ENCODE measurements around the gene TTC7B.

TTC7B gene

GRCh38 chr14:90695997-90696660, 120.1 kb downstream of the TTC7B start:
- TF ChIP-seq ZNF274 (IDR thresholded peaks at IDR 0.05; ENCODE audit: low read depth, low read length), result no peak

GRCh38 chr14:90693413-90693812, 122.8 kb downstream of the TTC7B start:
- no peak for TF ChIP-seq ZNF274 (IDR thresholded peaks at IDR 0.05; ENCODE audit: low read depth, low read length)

More at GRCh38 chr14:90695997-90696660, 120.1 kb downstream of the TTC7B start:
- H3K4me3 ChIP-seq (ENCODE audit: low read length), result no peak overlapping the region

GRCh38 chr14:90692826-90693225, 123.4 kb downstream of the TTC7B start:
- no peak for TF ChIP-seq ZNF274 (IDR thresholded peaks at IDR 0.05; ENCODE audit: low read depth, low read length)
- no peak overlapping the region for H3K4me3 ChIP-seq (ENCODE audit: low read length)

More at GRCh38 chr14:90693413-90693812, 122.8 kb downstream of the TTC7B start:
- H3K4me3 ChIP-seq (ENCODE audit: low read length), result no peak overlapping the region

GRCh38 chr14:90692061-90692460, 124.2 kb downstream of the TTC7B start:
- TF ChIP-seq ZNF274 (IDR thresholded peaks at IDR 0.05; ENCODE audit: low read depth, low read length), result no peak
- no peak overlapping the region for H3K4me3 ChIP-seq (ENCODE audit: low read length)

- TF ChIP-seq ZNF274 (IDR thresholded peaks at IDR 0.05; ENCODE audit: low read depth, low read length), result no peak
- H3K4me3 ChIP-seq (ENCODE audit: low read length), result no peak overlapping the region
These were observed 124.6 kb downstream of the TTC7B start for GRCh38 chr14:90691627-90692026.

DNA sequence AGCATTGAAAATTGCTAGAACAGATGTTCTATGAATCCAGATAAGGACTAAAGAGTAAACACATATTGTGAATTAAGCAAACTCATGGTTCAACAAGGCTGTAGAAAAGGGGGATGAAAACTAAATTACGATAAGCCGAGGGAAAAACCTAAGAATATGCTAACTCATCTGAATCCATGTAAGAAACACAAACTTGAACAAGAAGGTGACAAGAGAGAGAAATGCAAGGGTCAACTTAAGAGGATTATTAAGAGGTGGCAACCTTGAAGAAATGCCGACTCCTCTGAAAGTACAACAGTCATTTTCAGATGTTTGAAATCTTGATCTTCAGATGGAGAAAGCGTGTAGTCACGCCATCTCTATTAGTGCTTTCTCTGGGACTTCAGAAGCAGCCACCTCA, 128.6 kb downstream of the TTC7B start:
- no peak overlapping the region for H3K4me3 ChIP-seq (ENCODE audit: low read length)
- TF ChIP-seq ZNF274 (IDR thresholded peaks at IDR 0.05; ENCODE audit: low read depth, low read length), result no peak

GRCh38 chr14:90682615-90683014, 133.6 kb downstream of the TTC7B start:
- TF ChIP-seq ZNF274 (IDR thresholded peaks at IDR 0.05; ENCODE audit: low read depth, low read length), result no peak
- no peak overlapping the region for H3K4me3 ChIP-seq (ENCODE audit: low read length)

GRCh38 chr14:90681929-90682328, 134.3 kb downstream of the TTC7B start:
- no peak overlapping the region for H3K4me3 ChIP-seq (ENCODE audit: low read length)
- TF ChIP-seq ZNF274 (IDR thresholded peaks at IDR 0.05; ENCODE audit: low read depth, low read length), result no peak

GRCh38 chr14:90678846-90679362, 137.3 kb downstream of the TTC7B start:
- H3K4me3 ChIP-seq (ENCODE audit: low read length), result no peak overlapping the region
- no peak for TF ChIP-seq ZNF274 (IDR thresholded peaks at IDR 0.05; ENCODE audit: low read depth, low read length)

GRCh38 chr14:90678420-90678819, 137.8 kb downstream of the TTC7B start:
- no peak for TF ChIP-seq ZNF274 (IDR thresholded peaks at IDR 0.05; ENCODE audit: low read depth, low read length)
- H3K4me3 ChIP-seq (ENCODE audit: low read length), result no peak overlapping the region

- no peak overlapping the region for H3K4me3 ChIP-seq (ENCODE audit: low read length)
- TF ChIP-seq ZNF274 (IDR thresholded peaks at IDR 0.05; ENCODE audit: low read depth, low read length), result no peak
These were observed 138.7 kb downstream of the TTC7B start for GRCh38 chr14:90677484-90678050.

- TF ChIP-seq ZNF274 (IDR thresholded peaks at IDR 0.05; ENCODE audit: low read depth, low read length), result no peak
- H3K4me3 ChIP-seq (ENCODE audit: low read length), result no peak overlapping the region
These were observed 139.3 kb downstream of the TTC7B start for GRCh38 chr14:90676912-90677311.

GRCh38 chr14:90676356-90676755, 139.9 kb downstream of the TTC7B start:
- no peak for TF ChIP-seq ZNF274 (IDR thresholded peaks at IDR 0.05; ENCODE audit: low read depth, low read length)
- H3K4me3 ChIP-seq (ENCODE audit: low read length), result no peak overlapping the region

DNA sequence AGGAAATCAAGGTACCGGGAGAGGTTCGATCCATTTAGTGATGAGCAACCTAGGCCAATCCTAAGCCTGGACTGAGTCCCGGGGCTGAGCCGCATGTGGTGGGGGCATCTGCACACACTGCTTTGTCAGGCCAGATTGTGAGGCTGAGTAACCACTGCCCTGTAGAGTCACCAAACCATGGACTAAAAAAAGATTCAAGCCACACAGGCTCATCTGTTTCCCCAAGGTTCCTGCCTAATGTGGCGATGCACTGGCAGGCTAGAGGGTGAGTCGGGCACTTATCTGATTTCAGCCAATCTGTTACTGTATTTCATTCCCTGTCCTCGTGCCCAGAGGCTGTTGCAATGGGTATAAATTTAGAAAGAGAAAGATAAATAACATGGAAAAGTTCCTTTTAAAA, 140.8 kb downstream of the TTC7B start:
- no peak overlapping the region for H3K4me3 ChIP-seq (ENCODE audit: low read length)
- TF ChIP-seq ZNF274 (IDR thresholded peaks at IDR 0.05; ENCODE audit: low read depth, low read length), result no peak

DNA sequence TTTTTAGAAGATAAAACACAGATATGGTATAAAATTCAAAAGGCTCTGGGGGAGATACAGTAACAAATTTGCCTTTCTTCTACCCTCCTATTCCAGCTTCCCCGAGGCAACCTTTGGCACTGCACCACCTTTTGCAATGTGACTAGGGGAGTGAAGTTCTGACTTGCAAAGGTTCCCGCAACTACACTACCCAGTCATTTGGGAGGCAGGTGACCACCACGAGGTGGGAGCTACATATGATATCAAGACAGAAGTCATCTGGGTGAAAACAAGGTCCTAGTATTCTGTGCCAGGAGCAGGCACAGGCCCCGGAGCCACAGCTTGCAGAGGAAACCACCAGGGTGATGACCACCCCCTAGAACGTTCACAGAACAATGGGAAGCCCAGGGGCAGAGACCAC, 141.5 kb downstream of the TTC7B start:
- no peak for TF ChIP-seq ZNF274 (IDR thresholded peaks at IDR 0.05; ENCODE audit: low read depth, low read length)
- H3K4me3 ChIP-seq (ENCODE audit: low read length), result no peak overlapping the region

Measured in GM08714 (cell line).